Activated naive CD8-positive, alpha-beta T cell treated with anti-CD3 and anti-CD28 coated beads, Interleukin-2, amount 50 U/mL, for 24 hours (primary cell): ENCODE data around the gene RFPL4A.
A peak's percentile ranks its signal among the peaks of the same experiment; 100 is the strongest.
"Not testable (repeated sequence)": the region's sequence is repeated elsewhere in the genome, so short reads cannot be mapped to it uniquely, and the experiment has no call there.

Source experiments
- ATAC-seq: fragments of 150-1000 bp; cut with Tn5 transposase; one replicate; pipeline ENCODE4 v1.10.0; 2021
- DNase-seq: peaks from one replicate; pipeline ENCODE4 v3.0.0; 2021
- H3K27ac Mint-ChIP-seq: one replicate; pipeline ENCODE4 v1.8.0; 2021; ENCODE audit warnings: mild to moderate bottlenecking, mixed read lengths
- H3K27me3 Mint-ChIP-seq: one replicate; pipeline ENCODE4 v1.8.0; 2021; ENCODE audit warnings: mixed read lengths
- H3K36me3 Mint-ChIP-seq: one replicate; pipeline ENCODE4 v1.8.0; 2021; ENCODE audit warnings: low read depth, mixed read lengths
- H3K4me1 Mint-ChIP-seq: one replicate; pipeline ENCODE4 v1.8.0; 2021; ENCODE audit warnings: mixed read lengths
- H3K4me3 Mint-ChIP-seq: one replicate; pipeline ENCODE4 v1.8.0; 2021; ENCODE audit warnings: mild to moderate bottlenecking, moderate library complexity, mixed read lengths
- H3K9me3 Mint-ChIP-seq: one replicate; pipeline ENCODE4 v1.8.0; 2021; ENCODE audit warnings: mixed read lengths

The RFPL4A gene

GRCh38 chr19:55768818-55769217 is 9.9 kb downstream of the RFPL4A start, which contains the start of gene RFPL4AL1:
Gene RFPL4AL1, plus strand, starts transcription at chr19:55769118. Its CDS starts 2,687 bp downstream, at chr19:55771805.
- H3K4me1 Mint-ChIP-seq, H3K9me3 Mint-ChIP-seq, H3K36me3 Mint-ChIP-seq, H3K4me3 Mint-ChIP-seq, DNase-seq, ATAC-seq, H3K27ac Mint-ChIP-seq: not testable (repeated sequence)
- H3K27me3 Mint-ChIP-seq, result peaks cover 11% of the 10 kb centered on the region

- H3K36me3 Mint-ChIP-seq, H3K4me3 Mint-ChIP-seq, H3K27me3 Mint-ChIP-seq, DNase-seq, H3K27ac Mint-ChIP-seq, ATAC-seq, H3K9me3 Mint-ChIP-seq, H3K4me1 Mint-ChIP-seq: not testable (repeated sequence)
These were observed 10.7 kb downstream of the RFPL4A start for GRCh38 chr19:55769632-55770031.

- DNase-seq (peak; percentile 11), ATAC-seq (no peak)
- Mint-ChIP-seq H3K4me3 (no peak overlapping the region), H3K27me3 (peaks cover 17% of the 10 kb centered on the region), H3K36me3 (no peaks in the 10 kb centered on the region), H3K9me3 (no peaks in the 10 kb centered on the region), H3K27ac (no peak overlapping the region), H3K4me1 (no peaks in the 10 kb centered on the region)
These were observed 18.6 kb downstream of the RFPL4A start for GRCh38 chr19:55777528-55777927.

GRCh38 chr19:55778331-55778730 is 19.4 kb downstream of the RFPL4A start:
- no peak for DNase-seq
- no peaks in the 10 kb centered on the region for H3K9me3 Mint-ChIP-seq
- H3K4me3 Mint-ChIP-seq, result no peak overlapping the region
- no peaks in the 10 kb centered on the region for H3K36me3 Mint-ChIP-seq
- H3K4me1 Mint-ChIP-seq, result no peaks in the 10 kb centered on the region
- no peak overlapping the region for H3K27ac Mint-ChIP-seq
- peaks cover 19% of the 10 kb centered on the region for H3K27me3 Mint-ChIP-seq
- no peak for ATAC-seq

- ATAC-seq (no peak), DNase-seq (no peak)
- H3K36me3 Mint-ChIP-seq, result no peaks in the 10 kb centered on the region
- H3K9me3 Mint-ChIP-seq, result no peaks in the 10 kb centered on the region
- no peak overlapping the region for H3K4me3 Mint-ChIP-seq
- H3K4me1 Mint-ChIP-seq, result no peaks in the 10 kb centered on the region
- no peak overlapping the region for H3K27ac Mint-ChIP-seq
- H3K27me3 Mint-ChIP-seq, result peaks cover 19% of the 10 kb centered on the region
These were observed 22.2 kb downstream of the RFPL4A start for GRCh38 chr19:55781112-55781511.

GRCh38 chr19:55795021-55795420 is 36.1 kb downstream of the RFPL4A start:
- peaks cover 3% of the 10 kb centered on the region for H3K9me3 Mint-ChIP-seq
- DNase-seq (no peak), ATAC-seq (no peak)
- H3K36me3 Mint-ChIP-seq, result no peaks in the 10 kb centered on the region
- H3K27ac Mint-ChIP-seq, result no peak overlapping the region
- no peak overlapping the region for H3K4me3 Mint-ChIP-seq
- H3K4me1 Mint-ChIP-seq, result no peaks in the 10 kb centered on the region
- peaks cover 7% of the 10 kb centered on the region for H3K27me3 Mint-ChIP-seq

- Mint-ChIP-seq H3K9me3 (peaks cover 4% of the 10 kb centered on the region), H3K4me3 (no peak overlapping the region), H3K27me3 (peaks cover 7% of the 10 kb centered on the region), H3K36me3 (no peaks in the 10 kb centered on the region), H3K4me1 (no peaks in the 10 kb centered on the region), H3K27ac (no peak overlapping the region)
- DNase-seq (no peak), ATAC-seq (no peak)
These were observed 42.5 kb downstream of the RFPL4A start for GRCh38 chr19:55801416-55801815.

- H3K4me1 Mint-ChIP-seq, result no peaks in the 10 kb centered on the region
- H3K36me3 Mint-ChIP-seq, result no peaks in the 10 kb centered on the region
- H3K4me3 Mint-ChIP-seq, result no peak overlapping the region
- no peak for ATAC-seq
- no peak for DNase-seq
- H3K9me3 Mint-ChIP-seq, result peaks cover 4% of the 10 kb centered on the region
- peaks cover 5% of the 10 kb centered on the region for H3K27me3 Mint-ChIP-seq
- no peak overlapping the region for H3K27ac Mint-ChIP-seq
These were observed 43.4 kb downstream of the RFPL4A start for GRCh38 chr19:55802281-55802680.

GRCh38 chr19:55809381-55810058 is 50.6 kb downstream of the RFPL4A start:
- Mint-ChIP-seq H3K36me3 (no peaks in the 10 kb centered on the region), H3K4me1 (no peaks in the 10 kb centered on the region), H3K4me3 (no peak overlapping the region), H3K9me3 (no peaks in the 10 kb centered on the region), H3K27ac (no peak overlapping the region), H3K27me3 (peaks cover 12% of the 10 kb centered on the region)
- DNase-seq (peak; percentile 40), ATAC-seq (peak; percentile 88)

GRCh38 chr19:55811340-55811739 is 52.4 kb downstream of the RFPL4A start:
- no peaks in the 10 kb centered on the region for H3K36me3 Mint-ChIP-seq
- ATAC-seq, result no peak
- peaks cover 15% of the 10 kb centered on the region for H3K27me3 Mint-ChIP-seq
- no peak for DNase-seq
- H3K4me3 Mint-ChIP-seq, result no peak overlapping the region
- H3K27ac Mint-ChIP-seq, result no peak overlapping the region
- no peaks in the 10 kb centered on the region for H3K4me1 Mint-ChIP-seq
- H3K9me3 Mint-ChIP-seq, result no peaks in the 10 kb centered on the region

- H3K36me3 Mint-ChIP-seq, result no peaks in the 10 kb centered on the region
- no peak for ATAC-seq
These were observed 53.6 kb downstream of the RFPL4A start for GRCh38 chr19:55812449-55812848.

More at GRCh38 chr19:55812449-55812848, 53.6 kb downstream of the RFPL4A start:
- no peak overlapping the region for H3K4me3 Mint-ChIP-seq
- H3K27ac Mint-ChIP-seq, result no peak overlapping the region
- no peak for DNase-seq
- H3K27me3 Mint-ChIP-seq, result peaks cover 18% of the 10 kb centered on the region
- H3K9me3 Mint-ChIP-seq, result no peaks in the 10 kb centered on the region
- no peaks in the 10 kb centered on the region for H3K4me1 Mint-ChIP-seq
